ENCODE measurements around the gene BOD1L1. TPM values are rescaled to one million over a fixed set of nuclear protein-coding genes. Genes with fewer than 3 reads are reported as not detected.

The BOD1L1 gene
- total RNA-seq, 1 experiment from 2014 or later, result 11.4 TPM

DNA sequence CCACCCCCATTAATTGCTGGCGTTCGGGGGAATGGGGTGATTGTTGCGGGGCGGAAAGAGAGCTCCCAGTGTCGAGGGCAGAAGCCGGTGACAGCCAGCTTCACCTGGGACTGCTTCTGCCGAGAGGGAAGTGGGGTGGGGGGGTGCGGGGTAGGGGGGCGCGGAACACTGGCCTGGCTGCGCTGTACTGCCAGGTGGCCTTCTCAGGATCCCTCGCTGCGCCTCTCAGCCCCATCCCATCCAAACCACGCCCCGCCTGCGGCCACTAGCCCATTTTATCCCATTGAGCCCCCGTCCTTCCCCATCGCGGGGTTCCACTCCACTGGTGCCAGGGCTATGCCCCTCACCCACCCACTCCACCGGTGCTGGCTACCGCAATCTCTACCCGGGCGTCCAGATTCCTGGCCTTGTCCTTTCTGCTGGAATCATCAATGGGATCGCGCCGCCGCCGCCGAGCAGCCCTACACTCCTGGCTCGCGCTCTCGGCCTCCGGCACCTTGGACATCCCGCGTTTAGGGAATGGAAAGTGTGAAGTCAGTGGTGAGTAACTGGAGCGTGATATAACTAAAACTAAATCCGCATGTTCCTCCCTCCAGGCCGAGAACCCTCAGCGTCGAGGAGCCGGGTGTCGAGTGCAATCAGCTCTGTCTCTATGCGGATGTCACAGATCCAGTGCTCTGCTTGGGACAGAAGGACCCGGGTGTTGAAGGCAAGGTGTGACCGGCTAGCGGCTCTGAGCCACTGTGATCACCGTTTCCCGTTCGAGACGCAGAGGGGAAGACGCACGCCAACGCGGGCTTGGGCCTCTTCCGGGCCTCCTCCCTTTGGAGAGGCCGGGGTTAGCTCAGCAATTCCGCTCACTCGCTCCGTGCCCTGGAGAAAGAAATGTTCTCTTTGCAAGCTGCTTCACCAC is 103.7 kb downstream of the BOD1L1 start:
- Histone ChIP-seq H3K36me3 (replicated peaks; ENCODE audit: control insufficient read depth, insufficient read depth, low read length) (no peaks in the 10 kb centered on the region), H3K4me3 (ENCODE audit: insufficient read depth, low read depth, low read length) (no peak overlapping the region), H3K27me3 (ENCODE audit: control insufficient read depth, insufficient read depth, low read length) (peaks cover 83% of the 10 kb centered on the region)
- peak; percentile 79 for DNase-seq

GRCh38 chr4:13523105-13523477 is 104.4 kb downstream of the BOD1L1 start:
- DNase-seq, result no peak
- Histone ChIP-seq H3K36me3 (replicated peaks; ENCODE audit: control insufficient read depth, insufficient read depth, low read length) (no peaks in the 10 kb centered on the region), H3K27me3 (ENCODE audit: control insufficient read depth, insufficient read depth, low read length) (peaks cover 76% of the 10 kb centered on the region), H3K4me3 (ENCODE audit: insufficient read depth, low read depth, low read length) (no peak overlapping the region; the same call in 1 of the 2 replicates)

- peak overlapping the region; percentile 6; the same call in 1 of the 2 replicates for H3K4me3 ChIP-seq (ENCODE audit: insufficient read depth, low read depth, low read length)
- peaks cover 70% of the 10 kb centered on the region for H3K27me3 ChIP-seq (ENCODE audit: control insufficient read depth, insufficient read depth, low read length)
- peak; percentile 79 for DNase-seq
These were observed 105.0 kb downstream of the BOD1L1 start for GRCh38 chr4:13522282-13523104.

DNA sequence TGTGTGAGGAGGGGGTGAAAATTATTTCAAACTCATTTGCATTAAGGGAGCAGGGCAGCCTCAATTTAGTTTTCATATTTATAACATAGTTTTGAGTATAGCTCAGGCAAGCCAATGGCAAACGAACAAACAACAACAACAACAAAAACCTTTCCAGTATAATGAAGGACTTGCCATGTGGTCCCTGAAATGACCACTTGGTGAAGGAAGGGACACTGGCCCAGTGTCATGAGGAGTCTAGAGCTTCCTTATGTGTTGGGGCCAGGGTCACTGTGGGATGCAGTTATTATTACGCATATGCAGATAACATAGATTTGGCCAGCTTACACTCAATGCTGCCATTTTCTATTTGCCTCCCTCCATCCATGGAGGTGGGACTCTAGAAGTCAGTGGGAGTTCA is 106.5 kb downstream of the BOD1L1 start:
- DNase-seq, result peak; percentile 13
- H3K27me3 ChIP-seq (ENCODE audit: control insufficient read depth, insufficient read depth, low read length), result peaks cover 55% of the 10 kb centered on the region

More at GRCh38 chr4:13522282-13523104, 105.0 kb downstream of the BOD1L1 start:
- H3K36me3 ChIP-seq (replicated peaks; ENCODE audit: control insufficient read depth, insufficient read depth, low read length), result no peaks in the 10 kb centered on the region

More for the DNA sequence above, 106.5 kb downstream of the BOD1L1 start:
- H3K36me3 ChIP-seq (replicated peaks; ENCODE audit: control insufficient read depth, insufficient read depth, low read length), result no peaks in the 10 kb centered on the region
- no peak overlapping the region for H3K4me3 ChIP-seq (ENCODE audit: insufficient read depth, low read depth, low read length)

Other genes starting within 250 kb of the BOD1L1 start
- 27.7 and 32.4 TPM in 2 replicates for gene RAB28, start 143.4 kb downstream of the BOD1L1 start, total RNA-seq (2014; rRNA removed; shearing (Covaris generic))
- gene NKX3-2, start 83.2 kb downstream of the BOD1L1 start, total RNA-seq (2014; rRNA removed; shearing (Covaris generic)), result 0.52 and 0.76 TPM in 2 replicates